ENCODE measurements around the gene ARHGEF7. TPM values are rescaled to one million over a fixed set of nuclear protein-coding genes. Genes with fewer than 3 reads are reported as not detected.

The ARHGEF7 gene
- polyA plus RNA-seq, 1 donor (not counting 4 experiments of a cell fraction or from before 2014, with no cell fraction given), result 25.2 TPM

- no peaks in the 10 kb centered on the region for H3K4me1 ChIP-seq (ENCODE audit: control insufficient read depth, extremely low read depth, insufficient read depth, low read length)
- no peak overlapping the region for H3K4me3 ChIP-seq (ENCODE audit: control insufficient read depth in 2 of 3, extremely low read depth in 1 of 3, insufficient read depth in 2 of 3, low read depth in 1 of 3, low read length in 3 of 3)
- FAIRE-seq, result no peak
- H3K27me3 ChIP-seq (ENCODE audit: control insufficient read depth, extremely low read depth, insufficient read depth, low read length), result no peaks in the 10 kb centered on the region
- no peaks in the 10 kb centered on the region for H3K79me2 ChIP-seq (ENCODE audit: control insufficient read depth, insufficient read depth, low read length)
- no peaks in the 10 kb centered on the region for H4K20me1 ChIP-seq (ENCODE audit: control insufficient read depth, extremely low read depth, insufficient read depth, low read length)
- DNase-seq (ENCODE audit: low read depth, low spot score), result no peak
- peaks cover 3% of the 10 kb centered on the region for H3K9me3 ChIP-seq (ENCODE audit: control insufficient read depth, low read depth, low read length)
- no peak overlapping the region for H3K9ac ChIP-seq (ENCODE audit: control insufficient read depth, extremely low read depth, insufficient read depth, low read length)
- H3K36me3 ChIP-seq (ENCODE audit: control insufficient read depth in 2 of 2, extremely low read depth in 1 of 2, insufficient read depth in 2 of 2, low read length in 2 of 2), result no peaks in the 10 kb centered on the region
- H3K9me1 ChIP-seq (ENCODE audit: control insufficient read depth, extremely low read depth, insufficient read depth, low read length), result no peaks in the 10 kb centered on the region
- no peak overlapping the region for H3K4me2 ChIP-seq (ENCODE audit: control insufficient read depth, extremely low read depth, insufficient read depth, low read depth, low read length)
- H3K27ac ChIP-seq (ENCODE audit: control insufficient read depth, insufficient read depth, low read length), result no peak overlapping the region
- TF ChIP-seq EZH2 (IDR thresholded peaks at IDR 0.05; ENCODE audit: low read length) (no peak), CTCF (optimal IDR thresholded peaks at IDR 0.05 in 1 of 3, IDR thresholded peaks at IDR 0.05 in 1 of 3, conservative IDR thresholded peaks at IDR 0.05 in 1 of 3; ENCODE audit: extremely low read depth in 1 of 3, insufficient read depth in 2 of 3, low read length in 3 of 3) (no peak)
- H2AFZ ChIP-seq (ENCODE audit: control insufficient read depth, low read length), result no peak overlapping the region
- dilution Hi-C loops (cut with MboI; ENCODE audit: extremely low pct_ligation_motif_present, low sequenced_read_pairs), result no loop called here
Measured at GRCh38 chr13:111342721-111343120, 227.6 kb downstream of the ARHGEF7 start.

- Histone ChIP-seq H3K27me3 (ENCODE audit: control insufficient read depth, extremely low read depth, insufficient read depth, low read length) (no peaks in the 10 kb centered on the region), H3K9me3 (ENCODE audit: control insufficient read depth, low read depth, low read length) (peaks cover 3% of the 10 kb centered on the region), H3K79me2 (ENCODE audit: control insufficient read depth, insufficient read depth, low read length) (no peaks in the 10 kb centered on the region), H4K20me1 (ENCODE audit: control insufficient read depth, extremely low read depth, insufficient read depth, low read length) (no peaks in the 10 kb centered on the region), H2AFZ (ENCODE audit: control insufficient read depth, low read length) (no peak overlapping the region), H3K4me2 (ENCODE audit: control insufficient read depth, extremely low read depth, insufficient read depth, low read depth, low read length) (no peak overlapping the region), H3K9me1 (ENCODE audit: control insufficient read depth, extremely low read depth, insufficient read depth, low read length) (no peaks in the 10 kb centered on the region), H3K27ac (ENCODE audit: control insufficient read depth, insufficient read depth, low read length) (no peak overlapping the region), H3K36me3 (ENCODE audit: control insufficient read depth in 2 of 2, extremely low read depth in 1 of 2, insufficient read depth in 2 of 2, low read length in 2 of 2) (no peaks in the 10 kb centered on the region), H3K4me1 (ENCODE audit: control insufficient read depth, extremely low read depth, insufficient read depth, low read length) (no peaks in the 10 kb centered on the region), H3K9ac (ENCODE audit: control insufficient read depth, extremely low read depth, insufficient read depth, low read length) (no peak overlapping the region), H3K4me3 (ENCODE audit: control insufficient read depth in 2 of 3, extremely low read depth in 1 of 3, insufficient read depth in 2 of 3, low read depth in 1 of 3, low read length in 3 of 3) (no peak overlapping the region)
- FAIRE-seq (no peak), DNase-seq (ENCODE audit: low read depth, low spot score) (no peak)
- dilution Hi-C loops (cut with MboI; ENCODE audit: extremely low pct_ligation_motif_present, low sequenced_read_pairs), result no loop called here
- TF ChIP-seq EZH2 (IDR thresholded peaks at IDR 0.05; ENCODE audit: low read length) (no peak), CTCF (optimal IDR thresholded peaks at IDR 0.05 in 1 of 3, IDR thresholded peaks at IDR 0.05 in 1 of 3, conservative IDR thresholded peaks at IDR 0.05 in 1 of 3; ENCODE audit: extremely low read depth in 1 of 3, insufficient read depth in 2 of 3, low read length in 3 of 3) (no peak)
Measured at GRCh38 chr13:111343186-111343805, 228.2 kb downstream of the ARHGEF7 start.
